HTR-8/SVneo (cell line): Measurements from ENCODE around the gene ARMC5.

Experiments
- DNase-seq: peaks from one replicate; pipeline ENCODE4 v3.0.0; 2011; ENCODE audit warnings: low spot score, mixed read lengths; ENCODE audit not compliant: insufficient read length
- FAIRE-seq: peaks from 2 replicates; lab custom pipeline; 2011; peaks lifted over from hg19 to GRCh38; lab: Jason Lieb, UNC

Gene ARMC5

DNA sequence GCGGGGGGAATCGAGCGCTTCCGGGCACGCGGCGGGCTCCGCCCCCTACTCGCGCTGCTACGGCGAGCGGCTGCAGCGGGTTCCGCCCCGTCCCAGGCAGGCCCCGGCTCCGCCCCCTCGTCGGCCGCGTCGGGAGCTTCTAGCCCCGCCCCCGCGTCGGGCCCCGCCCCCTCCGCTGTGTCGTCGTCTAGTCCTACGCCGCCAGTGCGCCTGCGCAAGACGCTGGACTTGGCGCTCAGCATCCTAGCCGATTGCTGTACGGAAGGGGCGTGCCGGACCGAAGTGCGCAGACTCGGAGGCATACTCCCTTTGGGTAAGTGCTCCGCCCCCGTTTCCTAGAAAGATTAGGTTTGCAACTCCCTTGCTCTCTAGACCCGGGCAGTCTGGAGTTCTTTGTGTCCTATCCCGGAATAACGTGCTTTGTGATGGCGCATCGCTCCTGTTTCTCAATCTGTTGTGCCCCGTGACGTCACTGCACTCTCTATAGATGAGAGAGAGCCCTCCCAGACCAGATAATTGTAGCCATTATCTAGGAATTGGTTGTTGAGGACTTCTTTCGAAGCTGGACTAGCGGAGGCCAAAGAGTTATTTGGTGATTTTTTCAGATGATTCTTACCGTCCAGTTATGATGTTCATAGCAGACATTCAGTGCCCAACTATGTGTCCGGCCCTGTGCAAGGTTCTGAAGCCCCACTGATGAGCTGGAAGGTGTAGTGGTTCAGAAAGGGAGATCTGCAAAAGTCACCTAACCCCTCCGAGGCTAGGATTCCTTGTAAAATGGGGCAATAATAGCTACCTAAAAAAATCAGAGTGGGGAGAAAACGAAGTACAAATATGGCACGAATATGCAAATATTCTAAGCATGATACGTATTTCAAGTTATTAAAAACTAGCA is 633 bp downstream of the ARMC5 start:
- FAIRE-seq (no peak), DNase-seq (peak; percentile 98)

DNA sequence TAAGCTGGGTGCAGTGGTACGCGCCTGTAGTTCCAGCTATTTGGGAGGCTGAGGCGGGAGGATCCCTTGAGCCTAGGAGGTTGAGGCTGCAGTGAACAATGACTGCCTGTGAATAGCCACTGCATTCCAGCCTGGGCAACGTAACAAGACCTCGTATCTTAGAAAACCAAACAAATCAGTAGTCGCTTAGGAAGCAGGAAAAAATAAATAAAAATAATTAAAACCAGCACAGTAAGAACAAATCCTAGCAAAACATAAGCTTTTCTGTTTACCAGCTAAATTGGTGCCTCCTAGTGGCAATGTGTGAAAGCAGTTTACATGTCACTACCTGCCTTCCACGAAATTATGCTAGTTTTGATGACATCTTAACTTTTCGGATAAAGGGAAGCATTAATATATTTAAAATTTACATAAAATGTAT is 1.3 kb downstream of the ARMC5 start:
- no peak for DNase-seq
- no peak for FAIRE-seq

DNA sequence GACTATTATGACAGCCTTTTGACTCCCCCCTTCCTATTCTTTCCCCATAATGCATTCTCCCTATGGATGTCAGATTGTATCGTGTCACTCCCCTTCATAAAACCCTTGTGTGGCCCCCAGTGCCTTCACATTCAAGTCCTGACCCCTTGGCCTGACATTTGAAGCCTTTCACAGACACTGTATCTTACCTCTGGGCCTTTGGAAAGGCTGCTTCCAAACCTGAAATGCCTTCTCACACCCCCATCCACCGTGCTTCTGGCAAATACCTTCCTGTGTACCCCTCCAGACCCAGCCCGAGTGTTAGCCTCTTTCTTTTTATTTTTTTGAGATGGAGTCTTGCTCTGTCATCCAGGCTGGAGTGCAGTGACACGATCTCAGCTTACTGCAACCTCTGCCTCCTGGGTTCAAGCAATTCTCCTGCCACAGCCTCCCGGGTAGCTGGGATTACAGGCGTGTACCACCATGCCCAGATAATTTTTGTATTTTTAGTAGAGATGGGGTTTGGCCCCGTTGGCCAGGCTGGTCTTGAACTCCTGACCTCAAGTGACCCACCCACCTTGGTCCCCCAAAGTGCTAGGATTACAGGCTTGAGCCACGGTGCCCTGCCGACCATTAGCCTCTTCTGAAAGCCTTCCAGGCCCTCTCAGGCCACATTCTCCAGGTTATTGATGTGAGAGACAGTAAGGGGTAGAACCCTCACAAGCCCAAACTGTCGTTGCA is 2.1 kb downstream of the ARMC5 start:
- FAIRE-seq, result no peak
- DNase-seq, result no peak

DNA sequence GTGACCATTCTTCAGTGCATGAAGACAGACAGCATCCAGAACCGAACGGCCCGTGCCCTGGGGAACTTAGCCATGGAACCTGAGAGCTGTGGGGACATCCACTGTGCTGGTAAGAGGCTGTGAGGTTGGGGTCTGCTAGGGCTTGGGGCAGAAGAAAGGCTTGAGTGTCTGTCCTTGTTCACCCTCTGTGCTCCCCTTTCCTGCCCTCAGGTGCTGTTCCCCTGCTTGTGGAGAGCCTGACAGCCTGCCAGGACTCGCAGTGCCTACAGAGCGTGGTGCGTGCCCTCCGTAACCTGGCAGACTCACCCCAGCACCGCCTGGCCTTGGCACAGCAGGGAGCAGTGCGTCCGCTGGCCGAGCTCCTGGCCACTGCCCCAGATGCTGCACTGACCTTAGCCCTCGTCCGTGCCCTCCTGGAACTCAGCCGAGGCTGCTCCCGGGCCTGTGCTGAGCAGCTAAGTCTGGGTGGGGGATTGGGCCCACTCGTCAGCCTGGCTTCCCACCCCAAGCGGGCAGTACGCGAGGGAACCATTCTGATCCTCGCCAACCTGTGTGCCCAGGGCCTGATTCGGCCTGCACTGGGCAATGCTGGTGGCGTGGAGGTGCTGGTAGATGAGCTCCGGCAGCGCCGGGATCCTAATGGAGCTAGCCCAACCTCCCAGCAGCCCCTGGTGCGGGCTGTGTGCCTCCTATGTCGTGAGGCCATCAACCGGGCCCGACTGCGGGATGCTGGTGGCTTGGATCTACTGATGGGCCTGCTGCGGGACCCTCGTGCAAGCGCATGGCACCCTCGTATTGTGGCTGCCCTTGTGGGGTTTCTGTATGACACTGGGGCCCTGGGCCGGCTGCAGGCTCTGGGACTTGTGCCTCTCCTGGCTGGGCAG is 2.9 kb downstream of the ARMC5 start:
- no peak for FAIRE-seq

DNA sequence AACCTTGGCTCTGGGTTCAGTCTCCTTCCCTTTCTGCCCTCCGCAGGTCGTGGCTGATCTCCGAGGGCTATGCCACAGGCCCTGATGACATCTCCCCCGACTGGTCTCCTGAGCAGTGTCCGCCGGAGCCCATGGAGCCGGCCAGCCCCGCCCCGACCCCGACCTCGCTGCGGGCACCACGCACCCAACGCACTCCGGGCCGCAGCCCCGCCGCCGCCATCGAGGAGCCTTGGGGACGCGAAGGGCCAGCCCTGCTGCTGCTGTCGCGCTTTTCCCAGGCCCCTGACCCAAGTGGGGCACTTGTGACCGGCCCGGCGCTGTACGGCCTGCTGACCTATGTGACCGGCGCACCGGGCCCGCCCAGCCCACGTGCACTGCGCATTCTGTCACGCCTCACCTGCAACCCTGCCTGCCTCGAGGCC is 5.1 kb downstream of the ARMC5 start:
- FAIRE-seq, result no peak
- DNase-seq, result no peak

More for the DNA sequence above, 2.9 kb downstream of the ARMC5 start:
- DNase-seq, result no peak

DNA sequence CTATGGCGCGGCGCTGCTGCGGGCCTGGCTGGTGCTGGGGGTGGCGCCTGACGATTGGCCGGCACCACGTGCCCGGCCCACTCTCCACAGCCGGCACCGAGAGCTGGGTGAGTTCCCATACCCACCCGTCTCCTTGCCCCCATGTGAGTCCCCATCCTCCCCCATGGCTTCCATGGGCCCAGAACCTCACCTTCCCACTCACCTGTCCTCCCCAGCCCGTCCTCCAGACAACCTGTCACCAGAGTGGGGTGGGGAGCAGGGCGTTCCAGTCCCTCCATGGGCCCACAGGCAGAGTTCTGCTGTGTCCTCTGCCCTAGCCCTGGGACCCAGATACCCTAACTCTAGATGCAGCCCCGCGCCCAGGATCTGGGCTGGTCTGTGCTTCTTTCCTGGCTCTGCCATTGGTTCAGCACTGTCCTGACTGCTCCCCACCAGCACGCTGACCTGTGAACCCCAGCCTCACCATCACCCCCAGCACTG is 5.5 kb downstream of the ARMC5 start:
- no peak for FAIRE-seq
- DNase-seq, result no peak

DNA sequence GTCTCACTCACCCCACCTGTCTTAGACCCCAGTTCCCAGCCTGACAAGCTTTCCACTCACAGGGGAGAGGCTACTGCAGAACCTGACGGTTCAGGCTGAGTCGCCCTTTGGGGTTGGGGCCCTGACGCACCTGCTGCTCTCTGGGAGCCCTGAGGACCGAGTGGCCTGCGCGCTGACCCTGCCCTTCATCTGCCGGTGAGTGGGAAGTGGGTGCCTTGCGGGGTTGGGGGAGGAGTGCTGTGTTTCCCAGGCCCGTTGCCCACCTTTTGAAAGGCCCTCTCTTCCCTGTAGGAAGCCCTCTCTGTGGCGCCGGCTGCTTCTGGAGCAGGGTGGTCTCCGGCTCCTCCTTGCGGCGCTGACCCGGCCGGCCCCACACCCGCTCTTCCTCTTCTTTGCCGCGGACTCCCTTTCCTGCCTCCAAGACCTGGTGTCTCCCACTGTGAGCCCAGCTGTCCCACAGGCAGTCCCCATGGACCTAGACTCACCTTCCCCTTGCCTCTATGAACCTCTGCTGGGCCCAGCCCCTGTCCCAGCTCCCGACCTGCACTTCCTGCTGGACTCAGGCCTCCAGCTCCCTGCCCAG is 6.6 kb downstream of the ARMC5 start:
- FAIRE-seq, result no peak
- no peak for DNase-seq

DNA sequence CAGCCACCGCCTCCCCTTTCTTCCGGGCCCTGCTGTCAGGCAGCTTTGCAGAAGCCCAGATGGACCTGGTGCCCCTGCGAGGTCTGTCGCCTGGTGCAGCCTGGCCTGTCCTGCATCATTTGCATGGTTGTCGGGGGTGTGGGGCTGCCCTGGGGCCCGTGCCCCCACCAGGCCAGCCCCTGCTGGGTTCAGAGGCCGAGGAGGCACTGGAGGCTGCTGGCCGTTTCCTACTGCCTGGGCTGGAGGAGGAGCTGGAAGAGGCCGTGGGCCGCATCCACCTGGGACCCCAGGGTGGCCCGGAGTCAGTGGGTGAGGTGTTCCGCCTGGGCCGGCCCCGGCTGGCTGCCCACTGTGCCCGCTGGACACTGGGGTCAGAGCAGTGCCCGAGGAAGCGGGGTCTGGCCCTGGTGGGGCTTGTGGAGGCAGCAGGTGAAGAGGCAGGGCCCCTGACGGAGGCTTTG is 7.1 kb downstream of the ARMC5 start:
- no peak for DNase-seq
- no peak for FAIRE-seq

DNA sequence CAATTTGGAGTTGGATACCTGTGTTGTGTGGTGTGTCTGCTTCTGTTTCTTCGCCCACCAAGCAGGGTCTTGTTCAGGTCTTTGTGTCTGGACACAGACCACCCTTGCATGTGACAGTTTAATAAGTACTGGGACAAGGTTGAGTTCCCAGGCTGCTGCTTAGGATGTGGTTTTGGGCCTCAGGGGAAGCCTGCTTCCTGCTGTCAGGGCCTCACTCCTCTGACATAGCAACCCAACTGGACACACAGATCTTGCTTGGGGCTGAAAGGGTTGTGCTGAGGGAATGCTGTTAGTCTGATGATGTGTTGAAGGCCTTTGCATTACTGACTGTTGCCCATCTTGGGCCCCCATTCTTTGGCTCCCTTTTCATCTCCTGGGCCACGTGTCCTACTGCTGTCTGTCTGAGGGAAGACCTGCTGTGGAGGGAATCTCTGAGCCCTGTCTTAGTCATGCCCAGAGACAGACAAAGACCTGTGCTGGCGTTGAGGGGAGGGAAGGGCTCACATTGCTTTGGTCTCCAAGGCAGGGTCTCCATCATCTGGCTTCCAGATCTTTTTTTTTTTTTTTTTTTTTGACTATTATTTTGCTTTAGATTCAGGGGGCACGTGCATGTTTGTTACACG is 8.0 kb downstream of the ARMC5 start:
- no peak for DNase-seq
- no peak for FAIRE-seq

DNA sequence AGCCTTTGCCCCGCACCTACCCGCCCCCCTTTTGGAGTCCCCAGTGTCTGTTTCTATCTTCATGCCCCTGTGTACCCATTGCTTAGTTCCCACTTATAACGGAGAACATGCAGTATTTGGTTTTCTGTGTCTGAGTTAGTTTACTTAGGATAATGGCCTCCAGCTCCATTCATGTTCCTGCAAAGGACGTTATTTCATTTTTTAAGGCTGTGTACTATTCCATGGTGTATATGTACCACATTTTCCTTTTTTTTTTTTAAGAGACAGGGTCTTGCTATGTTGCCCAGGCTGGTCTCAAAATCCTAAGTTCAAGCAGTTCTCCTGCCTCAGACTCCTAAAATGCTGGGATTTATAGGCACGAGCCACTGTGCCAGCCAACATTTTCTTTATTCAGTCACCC is 8.6 kb downstream of the ARMC5 start:
- FAIRE-seq (no peak), DNase-seq (no peak)

DNA sequence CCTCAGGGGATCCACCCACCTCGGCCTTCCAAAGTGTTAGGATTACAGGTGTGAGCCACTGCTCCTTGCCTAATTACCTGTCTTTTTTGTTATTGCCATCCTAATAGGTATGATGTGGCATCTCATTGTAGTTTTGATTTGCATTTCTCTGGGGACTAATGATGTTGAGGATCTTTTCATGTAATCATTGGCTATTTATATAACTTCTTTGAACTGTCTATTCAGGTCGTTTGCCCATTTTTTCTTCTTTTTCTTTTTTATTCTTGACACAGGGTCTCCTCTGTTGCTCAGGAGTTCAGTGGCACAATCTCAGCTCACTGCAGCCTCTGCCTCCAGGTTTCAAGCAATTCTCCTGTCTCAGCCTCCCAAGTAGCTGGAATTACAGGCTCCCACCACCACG is 11.3 kb downstream of the ARMC5 start:
- FAIRE-seq (no peak), DNase-seq (no peak)

DNA sequence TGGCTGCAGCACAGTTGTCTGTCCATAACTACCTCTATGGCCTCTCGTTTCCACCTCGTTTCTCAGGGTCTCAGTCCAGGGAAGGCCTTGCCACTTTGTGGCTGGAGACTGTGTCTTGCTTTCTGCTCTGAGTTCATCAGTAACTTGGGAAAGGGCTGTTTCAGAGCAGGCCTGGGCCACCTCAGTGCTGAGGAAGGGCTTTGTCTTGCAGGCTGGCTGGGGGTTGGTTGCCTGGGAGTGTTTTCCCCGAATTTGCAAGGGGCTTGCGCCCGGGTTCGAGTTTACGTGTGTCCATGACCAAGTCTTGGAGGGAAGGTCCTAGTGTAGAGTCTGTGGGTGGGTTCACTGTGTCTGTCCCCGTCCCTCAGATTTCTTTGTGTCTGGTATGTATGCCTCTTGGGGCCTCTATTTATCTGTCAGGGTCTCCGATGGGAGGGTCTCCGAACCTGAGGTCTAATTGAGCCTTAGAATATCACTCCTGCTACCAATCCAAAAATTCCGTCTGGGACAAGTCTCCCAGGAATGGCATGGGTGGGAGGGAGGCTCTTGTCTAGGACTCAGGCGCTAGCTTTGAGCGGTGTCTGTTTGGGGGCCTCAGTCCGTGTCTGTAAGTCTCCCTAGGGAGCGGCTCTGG is 12.1 kb downstream of the ARMC5 start:
- DNase-seq (no peak), FAIRE-seq (peak; percentile 40)

DNA sequence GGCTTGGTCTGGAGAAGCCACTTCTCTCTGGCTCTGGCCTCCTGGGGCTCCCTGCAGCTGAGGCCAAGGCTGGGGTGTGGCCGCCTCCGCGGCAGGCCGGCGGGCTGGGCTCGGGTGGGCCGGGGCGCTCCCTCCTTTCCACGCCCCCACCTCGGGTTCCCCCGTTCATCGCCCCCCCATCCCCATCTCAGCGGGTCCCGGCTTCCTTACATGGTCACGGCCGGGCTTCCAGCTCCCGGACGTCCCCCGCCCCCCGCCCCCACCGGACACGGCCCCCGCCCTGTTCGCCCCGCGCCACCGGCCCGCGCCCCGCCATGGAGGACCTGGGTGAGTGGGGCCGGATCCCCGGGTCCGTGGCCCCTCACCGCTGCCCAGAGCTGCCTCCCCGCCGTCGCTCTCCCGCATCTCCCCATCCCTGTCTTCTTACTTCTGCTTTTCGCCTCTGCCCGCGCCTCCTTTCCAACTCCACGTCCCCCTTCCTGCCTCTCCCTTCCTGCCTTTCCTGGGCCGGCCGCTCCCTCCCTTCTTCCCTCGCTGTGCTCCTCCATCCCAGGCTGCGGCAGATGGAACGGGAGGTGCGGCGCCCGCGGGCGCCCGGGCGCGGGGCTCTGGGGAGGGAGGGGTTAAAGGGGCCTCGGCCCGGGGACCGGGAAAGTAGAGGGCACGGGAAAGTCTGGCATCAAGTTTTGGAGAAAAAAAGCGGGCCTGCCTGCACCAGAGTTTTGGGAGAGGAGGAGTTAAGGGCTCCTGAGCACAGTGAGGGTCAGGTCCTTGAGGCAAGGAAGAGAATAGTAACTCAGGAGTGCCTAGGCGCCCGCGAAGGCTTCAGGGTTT is 12.8 kb downstream of the ARMC5 start, which contains the start of gene TGFB1I1:
Gene TGFB1I1, plus strand, starts transcription at position 278 of the 834 bp plus-strand sequence. Its CDS starts 37 bp downstream, at position 315.
- peak; percentile 77 for DNase-seq
- peak; percentile 64 for FAIRE-seq

DNA sequence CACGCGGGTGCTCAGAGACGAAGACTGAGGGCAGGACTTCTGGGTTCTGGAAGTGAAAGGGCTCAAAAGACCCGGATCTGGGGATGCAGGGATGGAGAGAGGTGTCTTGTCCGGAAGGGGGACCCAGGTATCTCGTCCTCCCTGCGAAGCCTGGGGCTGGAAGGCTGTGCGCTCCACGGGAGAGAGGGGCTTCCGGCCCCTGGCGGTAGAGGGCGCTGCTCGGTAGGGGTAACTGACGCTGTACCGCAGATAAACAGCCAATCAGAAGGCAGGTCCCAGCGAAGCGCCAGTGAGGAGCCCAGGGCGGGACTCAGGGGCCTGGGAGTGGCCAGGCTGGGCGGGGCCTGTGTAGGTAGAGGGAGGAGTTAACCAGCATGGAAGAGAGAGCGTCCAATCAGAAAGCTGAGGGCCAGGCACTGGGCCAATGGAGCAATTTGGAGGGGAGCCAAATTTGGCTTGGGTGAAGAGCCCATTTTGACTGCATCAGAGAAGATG is 13.5 kb downstream of the ARMC5 start:
- DNase-seq, result peak; percentile 89
- FAIRE-seq, result peak; percentile 31

DNA sequence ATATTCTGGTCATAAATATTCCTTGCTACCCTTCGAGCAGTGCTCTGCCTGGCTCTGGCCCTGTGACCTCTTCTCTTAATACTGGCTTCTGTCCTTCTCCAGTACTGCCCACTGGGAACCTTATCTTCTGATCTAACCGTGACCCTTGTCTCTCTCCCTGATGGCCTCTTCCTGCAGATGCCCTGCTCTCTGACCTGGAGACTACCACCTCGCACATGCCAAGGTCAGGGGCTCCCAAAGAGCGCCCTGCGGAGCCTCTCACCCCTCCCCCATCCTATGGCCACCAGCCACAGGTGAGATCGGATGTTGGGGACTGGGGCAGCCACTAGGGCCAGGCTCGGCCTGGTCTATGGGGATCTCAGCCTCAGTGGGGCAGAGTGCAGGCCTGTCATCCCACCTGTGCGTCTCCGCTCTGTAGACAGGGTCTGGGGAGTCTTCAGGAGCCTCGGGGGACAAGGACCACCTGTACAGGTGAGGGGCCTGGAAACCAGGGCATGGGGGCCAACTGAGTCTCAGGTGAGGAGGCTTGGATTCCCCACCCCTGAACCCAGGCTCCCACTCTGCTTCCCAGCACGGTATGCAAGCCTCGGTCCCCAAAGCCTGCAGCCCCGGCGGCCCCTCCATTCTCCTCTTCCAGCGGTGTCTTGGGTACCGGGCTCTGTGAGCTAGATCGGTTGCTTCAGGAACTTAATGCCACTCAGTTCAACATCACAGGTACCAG is 14.1 kb downstream of the ARMC5 start:
- FAIRE-seq, result no peak

DNA sequence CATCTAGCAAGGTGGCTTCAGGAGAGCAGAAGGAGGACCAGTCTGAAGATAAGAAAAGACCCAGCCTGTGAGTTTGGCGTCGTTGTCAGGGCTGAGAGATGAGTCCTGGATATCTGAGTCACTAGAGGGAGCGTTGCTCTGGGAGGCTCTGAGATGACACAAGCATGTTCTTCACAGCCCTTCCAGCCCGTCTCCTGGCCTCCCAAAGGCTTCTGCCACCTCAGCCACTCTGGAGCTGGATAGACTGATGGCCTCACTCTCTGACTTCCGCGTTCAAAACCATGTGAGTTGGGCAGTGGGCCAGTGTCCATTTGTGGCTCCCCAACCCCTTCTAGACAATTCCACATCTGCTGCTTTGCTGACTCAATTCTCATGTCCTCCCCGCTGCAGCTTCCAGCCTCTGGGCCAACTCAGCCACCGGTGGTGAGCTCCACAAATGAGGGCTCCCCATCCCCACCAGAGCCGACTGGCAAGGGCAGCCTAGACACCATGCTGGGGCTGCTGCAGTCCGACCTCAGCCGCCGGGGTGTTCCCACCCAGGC is 14.9 kb downstream of the ARMC5 start:
- FAIRE-seq (no peak), DNase-seq (no peak)

More for the DNA sequence above, 14.1 kb downstream of the ARMC5 start:
- no peak for DNase-seq
